GM12878 (cell line): ENCODE data around the gene OAS1. TPM values are rescaled to one million over a fixed set of nuclear protein-coding genes. Genes with fewer than 3 reads are reported as not detected.

ENCODE experiments used
- ATAC-seq: fragments of 200-7000 bp; cut with Tn5 transposase; 3 replicates; pipeline ENCODE4 v1.9.1; 2020; ENCODE audit warnings: mild to moderate bottlenecking, moderate library complexity
- BruUV-seq: library from RNA; stranded (reverse); fragments of 400-500 nt; replicated peaks from 2 replicates; lab custom pipeline; 2021; lab: Mats Ljungman, UMichigan
- CTCF ChIA-PET: fragments of 300-600 bp; sonication (Branson Sonifier 250); formaldehyde crosslinking; extraction: SDS; loops from one replicate; lab custom pipeline; 2021; ENCODE audit warnings: inconsistent platforms; lab: Yijun Ruan, JAX
- POLR2A ChIA-PET: fragments of 350-600 bp; formaldehyde crosslinking; extraction: SDS; loops from one replicate; lab custom pipeline; 2021; ENCODE audit warnings: inconsistent platforms; lab: Charles Lee
- RAD21 ChIA-PET: fragments of 300-600 bp; sonication (Branson Sonifier 250); formaldehyde crosslinking; loops from one replicate; lab custom pipeline; 2023; ENCODE audit warnings: antibody characterized with exemption; ENCODE audit not compliant: unreplicated experiment; lab: Charles Lee
- SMC1A ChIA-PET: fragments of 300-600 bp; sonication (Branson Sonifier 250); formaldehyde crosslinking; loops from one replicate; lab custom pipeline; 2023; ENCODE audit not compliant: unreplicated experiment, uncharacterized antibody; lab: Charles Lee
- DNase-seq: peaks from one replicate; pipeline ENCODE4 v3.0.0-alpha.2; 2011; ENCODE audit warnings: low read depth, low spot score
- FAIRE-seq: peaks from 3 replicates; lab custom pipeline; 2011; peaks lifted over from hg19 to GRCh38; lab: Jason Lieb, UNC
- H2AFZ ChIP-seq: 2 replicates; pipeline ENCODE4 v1.6.0; 2011; ENCODE audit warnings: low read depth, low read length, control low read depth; ENCODE audit not compliant: control insufficient read depth
- H3K27ac ChIP-seq: 2 replicates; pipeline ENCODE4 v1.5.1; 2011; ENCODE audit warnings: control low read depth; ENCODE audit not compliant: control insufficient read depth, insufficient read depth
- H3K27me3 ChIP-seq, 2 experiments: replicated peaks in 1 of 2; 2 replicates each; pipeline versions ENCODE4 v1.6.0 to v1.6.1; 2011; ENCODE audit warnings: low read length in 1 of 2; ENCODE audit not compliant: control insufficient read depth in 2 of 2, insufficient read depth in 2 of 2
- H3K36me3 ChIP-seq, 2 experiments: 2 replicates each; pipeline ENCODE4 v1.5.1; 2011; ENCODE audit warnings: low read length in 1 of 2; ENCODE audit not compliant: control insufficient read depth in 2 of 2, insufficient read depth in 2 of 2
- H3K4me1 ChIP-seq: 2 replicates; pipeline ENCODE4 v1.6.1; 2011; ENCODE audit warnings: mild to moderate bottlenecking, low read length, moderate library complexity, mixed read lengths; ENCODE audit not compliant: control insufficient read depth, insufficient read depth
- H3K4me2 ChIP-seq: 2 replicates; pipeline ENCODE4 v1.6.0; 2011; ENCODE audit warnings: control low read depth; ENCODE audit not compliant: control insufficient read depth, insufficient read depth
- H3K4me3 ChIP-seq: fragments of 200-600 bp; sonication (generic); 2 replicates; pipeline ENCODE4 v1.5.1; 2016
- H3K79me2 ChIP-seq: 2 replicates; pipeline ENCODE4 v1.6.0; 2011; ENCODE audit warnings: low read length; ENCODE audit not compliant: control insufficient read depth, insufficient read depth
- H3K9ac ChIP-seq: 2 replicates; pipeline ENCODE4 v1.8.0; 2011; ENCODE audit warnings: low read length, control low read depth, mixed read lengths; ENCODE audit not compliant: control insufficient read depth, insufficient read depth
- H3K9me3 ChIP-seq: replicated peaks from 3 replicates; pipeline ENCODE4 v1.5.1; 2011; ENCODE audit warnings: mild to moderate bottlenecking, low read length; ENCODE audit not compliant: control insufficient read depth, insufficient read depth
- H4K20me1 ChIP-seq: 2 replicates; pipeline ENCODE4 v1.6.0; 2011; ENCODE audit not compliant: control insufficient read depth, insufficient read depth
- E2F8 ChIP-seq: fragments of 450-650 bp; IDR thresholded peaks from 2 replicates; pipeline ENCODE4 v1.6.1; 2018; ENCODE audit warnings: mild to moderate bottlenecking, low read depth, moderate library complexity; ENCODE audit not compliant: partially characterized antibody
- JUNB ChIP-seq: IDR thresholded peaks from 2 replicates; pipeline ENCODE4 v1.6.1; 2016; ENCODE audit warnings: antibody characterized with exemption, mild to moderate bottlenecking
- WGBS: methylation state at CpG from one replicate; pipeline ENCODE4 v1.1.6; 2016; ENCODE audit warnings: low lambda C conversion rate; ENCODE audit not compliant: insufficient replicate concordance, insufficient coverage; ENCODE audit errors: missing lambda C conversion rate; 5-methylcytosine and 5-hydroxymethylcytosine counted together
- in situ Hi-C: fragments of 300-500 bp; cut with MboI; formaldehyde crosslinking; loops from 9 replicates; pipeline ENCODE4 v1.14.3; 2018; ENCODE audit warnings: mixed read lengths
- intact Hi-C: fragments of 100-400 bp; cut with micrococcal nuclease; formaldehyde crosslinking; loops from one replicate; pipeline ENCODE4 v1.14.2; 2022; ENCODE audit not compliant: unreplicated experiment
- polyA plus RNA-seq, 11 experiments: library from polyadenylated mRNA; depleted of rRNA in 4 of 11; unstranded in 6 of 11; stranded (reverse) in 5 of 11; fragments of >200 nt; fragmentation: Nextera tagmentation in 4 of 11; fragmentation: Illumina TruSeq in 1 of 11; extraction: Ambion mirVana in 4 of 11; extraction: Trizol in 1 of 11; gene quantifications; 1 replicate in 1 of 11; 2 replicates in 10 of 11; pipeline versions ENCODE4 v1.2.1 to v1.2.3, GENCODE V29; 2011 to 2016; ENCODE audit warnings: inconsistent platforms in 2 of 11, missing spikeins in 2 of 11, low read depth in 1 of 11
- total RNA-seq, 4 experiments: library from RNA; depleted of rRNA in 3 of 4; stranded (reverse); fragments of >200 nt in 3 of 4; fragmentation: Illumina TruSeq in 1 of 4; extraction: Trizol in 1 of 4; gene quantifications; 2 replicates each; pipeline versions ENCODE4 v1.2.1 to v1.2.3, GENCODE V29; 2013 to 2021

OAS1 gene
- total and polyA plus RNA-seq, 10 of the 15 experiments (the other 5 are each of a cell fraction or from before 2014, with no cell fraction given), result 44.7 to 287 (median 64.3) TPM

DNA sequence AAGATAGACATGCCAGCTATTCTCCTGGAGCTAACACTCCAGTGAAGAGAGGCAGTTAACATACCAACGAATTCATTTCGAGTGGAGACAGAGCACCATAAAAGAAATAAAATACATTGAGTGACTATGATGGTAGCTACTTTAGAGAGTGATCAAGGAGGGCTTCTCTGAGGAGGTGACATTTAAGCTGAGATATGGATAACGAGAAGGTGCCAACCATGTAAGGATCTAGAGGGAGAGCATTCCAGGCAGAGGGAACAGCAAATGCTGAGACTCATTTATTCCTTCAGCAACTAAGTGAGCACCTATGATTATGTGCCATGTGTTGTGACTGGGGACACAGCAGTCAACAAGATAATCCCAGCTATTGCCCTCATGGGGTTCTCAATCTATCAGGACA, 28.3 kb upstream of the OAS1 start (continued):
- TF ChIP-seq E2F8, result no peak

DNA sequence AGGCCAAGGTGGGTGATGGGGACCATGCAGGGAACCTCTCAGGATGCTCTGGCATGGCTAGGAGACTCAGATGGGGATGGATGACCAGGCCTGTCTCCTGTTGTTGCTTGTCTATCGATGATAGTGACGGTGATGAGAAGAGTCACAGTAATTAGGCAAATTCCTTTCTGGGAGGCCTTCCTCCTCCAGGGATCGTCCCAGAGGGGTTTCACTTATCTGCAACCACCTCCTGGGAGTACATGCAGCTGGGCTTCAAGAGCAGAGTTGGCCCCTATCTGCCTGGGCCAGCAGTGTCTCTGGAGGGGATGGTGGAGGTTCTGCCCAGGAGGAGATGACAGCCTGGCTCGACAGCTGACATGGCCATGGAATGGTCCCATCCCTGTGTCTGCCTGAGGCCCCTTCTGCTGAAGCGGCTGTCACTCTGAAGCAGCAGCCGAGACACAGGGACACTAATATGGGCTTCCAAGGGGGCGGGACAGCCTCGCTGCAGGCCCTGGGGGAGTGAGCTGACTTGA, 27.5 kb upstream of the OAS1 start:
- no peak overlapping the region for H3K4me2 ChIP-seq
- no peak for TF ChIP-seq JUNB
- TF ChIP-seq, all 136 proteins: peak for 0
- ATAC-seq, result no peak
- H4K20me1 ChIP-seq, result no peaks in the 10 kb centered on the region
- no peaks in the 10 kb centered on the region for H3K4me1 ChIP-seq
- WGBS, result 19% methylated on average over 8 of the region's 8 CpGs
- in situ Hi-C loops (no loop called here), intact Hi-C loops (no loop called here)
- FAIRE-seq, result no peak
- H3K27me3 ChIP-seq, result peaks cover 3 to 12% of the 10 kb centered on the region in 2 experiments; a peak in 3 of 4 replicates
- no peaks in the 10 kb centered on the region for H3K79me2 ChIP-seq
- ChIA-PET SMC1A (no interaction called here), RAD21 (no interaction called here), CTCF (no interaction called here), POLR2A (no interaction called here)
- no peaks in the 10 kb centered on the region for H3K36me3 ChIP-seq
- no peak overlapping the region for H3K9ac ChIP-seq
- no peaks in the 10 kb centered on the region for H3K9me3 ChIP-seq
- H3K4me3 ChIP-seq, result no peak overlapping the region
- no peak overlapping the region for H3K27ac ChIP-seq
- BruUV-seq, result no TSS peak
- H2AFZ ChIP-seq, result no peak overlapping the region
- DNase-seq, result no peak
